Upper lobe of left lung (tissue), 4 donors: Measurements from ENCODE around the gene CTSZ.

Source experiments
- CTCF ChIP-seq, 6 experiments: fragments of 450-650 bp in 4 of 6; fragments of 200-600 bp in 2 of 6; sonication (generic) in 2 of 6; IDR thresholded peaks; one replicate each; pipeline ENCODE4 v1.5.1; 2016 to 2019; ENCODE audit warnings: antibody characterized with exemption in 6 of 6
- EP300 ChIP-seq, 4 donors: sonication (generic); formaldehyde crosslinking; IDR thresholded peaks; one replicate each; pipeline ENCODE4 v1.5.1; 2017; ENCODE audit warnings: antibody characterized with exemption in 4 of 4, control low read depth in 2 of 4
- POLR2A ChIP-seq, 4 donors: fragments of 450-650 bp; IDR thresholded peaks; one replicate each; pipeline ENCODE4 v1.5.1; 2016 to 2017; ENCODE audit warnings: antibody characterized with exemption in 4 of 4, mild to moderate bottlenecking in 2 of 4

DNA sequence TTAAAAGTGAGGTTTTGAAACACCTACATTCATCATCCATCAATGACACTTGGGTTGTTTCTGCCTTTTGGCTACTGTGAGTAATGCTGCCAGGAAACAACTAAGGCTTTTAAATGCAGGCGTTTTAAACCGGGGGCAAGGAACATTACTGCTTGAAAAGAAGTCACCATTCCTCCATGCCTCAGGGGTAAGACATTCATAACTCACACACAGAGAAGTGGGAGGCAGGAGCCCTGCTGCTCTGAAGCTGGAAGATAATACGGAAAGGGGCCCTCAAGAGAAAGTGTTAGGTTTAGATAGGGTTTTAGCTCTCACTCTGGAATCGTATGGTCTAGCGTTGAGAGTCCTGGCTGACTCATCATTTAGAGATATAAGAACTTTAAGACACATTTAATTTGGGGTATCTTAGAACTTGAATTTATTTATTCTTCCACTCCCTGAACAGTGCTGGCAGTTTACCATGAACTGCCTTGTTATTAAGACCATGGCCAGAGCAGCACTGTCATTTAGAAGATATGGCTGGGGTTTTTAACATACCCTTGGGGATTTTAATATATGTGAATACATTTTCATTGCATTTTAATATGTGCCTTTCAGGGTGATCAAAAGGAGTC, 14.0 kb upstream of the CTSZ start:
- TF ChIP-seq CTCF (IDR thresholded peaks at IDR 0.05) (no peak), POLR2A (IDR thresholded peaks at IDR 0.05) (no peak), EP300 (IDR thresholded peaks at IDR 0.05) (no peak)
